ENCODE data around the gene TEKTIP1.

TEKTIP1 gene

GRCh38 chr19:3536429-3537100 is 2.4 kb upstream of the TEKTIP1 start:
- in situ Hi-C loops (cut with HindIII; ENCODE audit: low sequenced_read_pairs), result no loop called here

DNA sequence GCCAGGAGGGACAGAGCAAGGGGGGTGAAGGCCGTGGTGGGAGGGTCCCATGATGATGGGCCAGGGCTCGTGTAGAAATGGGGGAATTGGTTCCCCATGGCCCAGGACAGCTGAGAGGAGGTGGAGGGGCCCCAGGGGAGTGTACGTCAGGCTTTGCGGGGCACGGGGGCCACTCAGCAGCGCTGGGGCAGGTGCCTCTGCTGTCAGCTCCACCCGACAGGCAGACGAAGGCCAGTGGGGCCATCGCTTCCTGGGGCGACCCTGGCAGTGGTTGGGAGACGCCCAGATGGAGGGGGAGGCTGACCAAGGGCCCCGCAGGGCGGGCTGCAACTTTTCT is 1.9 kb upstream of the TEKTIP1 start:
- in situ Hi-C loops (cut with HindIII; ENCODE audit: low sequenced_read_pairs), result no loop called here

- in situ Hi-C loops (cut with HindIII; ENCODE audit: low sequenced_read_pairs), result no loop called here
These were observed 1.3 kb upstream of the TEKTIP1 start for GRCh38 chr19:3537438-3538240.

GRCh38 chr19:3538258-3538929 is 580 bp upstream of the TEKTIP1 start:
- in situ Hi-C loops (cut with HindIII; ENCODE audit: low sequenced_read_pairs), result no loop called here

DNA sequence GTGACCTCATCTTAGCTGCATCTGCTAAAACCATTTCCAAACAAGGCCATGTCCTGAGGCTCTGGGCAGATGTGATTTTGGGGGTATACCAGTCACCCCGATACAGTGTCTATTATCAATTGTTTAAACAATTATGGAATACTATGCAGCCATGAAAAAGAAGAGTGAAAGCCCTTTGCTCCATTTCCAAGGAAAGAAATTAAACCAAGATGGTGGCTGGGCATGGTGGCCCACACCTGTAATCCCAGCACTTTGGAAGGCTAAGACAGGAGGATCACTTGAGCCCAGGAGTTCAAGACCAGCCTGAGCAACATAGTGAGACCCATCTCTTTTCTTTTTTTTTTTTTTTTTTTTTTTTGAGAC is 763 bp downstream of the TEKTIP1 start:
- in situ Hi-C loops (cut with HindIII; ENCODE audit: low sequenced_read_pairs), result no loop called here

GRCh38 chr19:3543150-3544057 is 4.4 kb downstream of the TEKTIP1 start:
- in situ Hi-C loops (cut with HindIII; ENCODE audit: low sequenced_read_pairs), result no loop called here

- in situ Hi-C loops (cut with HindIII; ENCODE audit: low sequenced_read_pairs), result no loop called here
These were observed 5.0 kb downstream of the TEKTIP1 start for GRCh38 chr19:3544058-3544376.

DNA sequence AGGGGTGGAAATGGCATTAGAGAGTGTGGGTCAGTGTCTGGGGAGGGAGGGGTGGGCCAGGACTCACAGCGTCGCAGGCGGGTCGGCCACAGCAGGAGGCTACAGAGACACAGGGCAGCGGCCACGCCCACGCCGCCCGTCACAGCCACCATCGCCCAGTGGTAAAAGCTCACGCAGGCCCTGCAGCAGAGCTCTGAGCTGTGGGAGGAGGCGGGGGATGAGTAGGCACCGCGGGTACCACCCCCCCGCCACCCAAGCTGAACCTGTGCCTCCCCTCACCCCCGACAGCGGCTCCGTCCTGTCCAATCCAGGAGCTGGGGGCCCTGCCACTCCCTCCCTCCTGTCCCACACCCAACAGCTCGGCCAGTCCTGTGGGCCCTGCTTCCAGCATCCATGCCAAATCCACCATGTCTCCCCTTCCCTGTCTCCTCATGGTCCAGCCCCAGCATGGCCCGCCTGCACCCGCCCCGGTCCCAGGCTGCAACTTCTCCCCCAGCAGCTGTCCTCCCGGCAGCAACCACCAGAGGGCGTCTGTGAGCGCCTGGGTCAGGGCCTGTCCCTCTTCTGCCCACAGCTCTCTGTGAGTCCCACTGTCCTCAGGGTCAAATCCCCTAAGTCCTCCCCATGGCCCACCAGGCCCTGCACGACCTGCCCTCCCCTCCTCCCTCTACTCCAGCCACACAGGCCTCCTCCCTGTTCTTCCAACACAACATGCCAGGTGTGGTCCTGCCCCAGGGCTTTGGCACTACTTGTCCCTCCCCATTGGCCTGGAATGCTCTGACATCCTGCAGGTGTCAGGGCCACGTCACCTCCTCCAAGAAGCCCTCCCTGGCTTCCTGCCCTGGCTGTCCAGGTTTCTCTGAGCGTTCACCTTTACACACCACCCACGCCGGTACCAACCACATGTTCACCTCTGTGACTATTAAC is 6.0 kb downstream of the TEKTIP1 start:
- in situ Hi-C loops (cut with HindIII; ENCODE audit: low sequenced_read_pairs), result no loop called here

GRCh38 chr19:3545669-3546034 is 6.7 kb downstream of the TEKTIP1 start:
- in situ Hi-C loops (cut with HindIII; ENCODE audit: low sequenced_read_pairs), result no loop called here

DNA sequence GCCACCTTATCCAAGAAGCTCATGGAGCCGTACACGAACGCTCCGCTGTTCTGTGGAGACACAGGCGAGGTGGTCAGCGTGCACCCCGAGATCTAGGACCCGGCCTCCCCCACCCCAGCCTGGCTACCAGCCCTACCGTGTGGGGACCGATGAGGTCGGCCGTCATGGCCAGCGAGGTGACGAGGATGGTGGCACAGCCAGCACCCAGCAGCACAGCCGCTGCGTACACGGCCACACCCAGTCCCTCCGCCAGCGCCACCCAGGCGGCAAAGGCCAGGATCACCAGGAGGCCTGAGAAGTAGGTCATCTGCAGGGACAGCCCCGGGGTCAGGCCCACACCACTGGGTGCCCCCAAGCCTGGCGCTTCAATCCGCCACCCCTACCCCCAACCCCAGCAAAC is 7.1 kb downstream of the TEKTIP1 start:
- in situ Hi-C loops (cut with HindIII; ENCODE audit: low sequenced_read_pairs), result no loop called here

DNA sequence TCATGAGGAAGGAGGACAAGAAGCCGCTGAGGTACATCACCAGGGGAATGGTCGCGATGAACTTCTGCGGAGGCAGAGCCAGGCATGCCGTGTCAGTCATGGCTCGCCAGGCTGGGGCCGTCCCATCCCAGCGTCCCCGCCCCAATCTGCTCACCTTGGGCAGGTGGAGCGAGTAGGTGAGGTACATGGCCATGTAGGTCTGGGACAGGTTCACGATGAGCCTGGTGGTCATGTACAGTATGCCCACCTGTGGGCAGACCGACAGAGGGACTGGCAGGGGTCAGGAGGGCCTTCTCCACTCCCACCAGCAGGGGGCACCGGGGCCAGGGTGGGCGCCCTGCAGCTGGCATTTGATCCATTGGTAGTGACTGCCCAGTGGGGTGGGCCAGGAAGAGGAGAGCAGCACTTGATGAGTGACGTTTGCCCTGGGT is 8.3 kb downstream of the TEKTIP1 start:
- in situ Hi-C loops (cut with HindIII; ENCODE audit: low sequenced_read_pairs), result no loop called here

- in situ Hi-C loops (cut with HindIII; ENCODE audit: low sequenced_read_pairs), result no loop called here
These were observed 8.9 kb downstream of the TEKTIP1 start for GRCh38 chr19:3547767-3548282.

- in situ Hi-C loops (cut with HindIII; ENCODE audit: low sequenced_read_pairs), result no loop called here
These were observed 9.6 kb downstream of the TEKTIP1 start for GRCh38 chr19:3548606-3549005.

GRCh38 chr19:3549816-3550215 is 10.8 kb downstream of the TEKTIP1 start:
- in situ Hi-C loops (cut with HindIII; ENCODE audit: low sequenced_read_pairs), result no loop called here

GRCh38 chr19:3550947-3551791 is 12.2 kb downstream of the TEKTIP1 start:
- in situ Hi-C loops (cut with HindIII; ENCODE audit: low sequenced_read_pairs), result no loop called here

GRCh38 chr19:3551792-3552095 is 12.8 kb downstream of the TEKTIP1 start:
- in situ Hi-C loops (cut with HindIII; ENCODE audit: low sequenced_read_pairs), result no loop called here

DNA sequence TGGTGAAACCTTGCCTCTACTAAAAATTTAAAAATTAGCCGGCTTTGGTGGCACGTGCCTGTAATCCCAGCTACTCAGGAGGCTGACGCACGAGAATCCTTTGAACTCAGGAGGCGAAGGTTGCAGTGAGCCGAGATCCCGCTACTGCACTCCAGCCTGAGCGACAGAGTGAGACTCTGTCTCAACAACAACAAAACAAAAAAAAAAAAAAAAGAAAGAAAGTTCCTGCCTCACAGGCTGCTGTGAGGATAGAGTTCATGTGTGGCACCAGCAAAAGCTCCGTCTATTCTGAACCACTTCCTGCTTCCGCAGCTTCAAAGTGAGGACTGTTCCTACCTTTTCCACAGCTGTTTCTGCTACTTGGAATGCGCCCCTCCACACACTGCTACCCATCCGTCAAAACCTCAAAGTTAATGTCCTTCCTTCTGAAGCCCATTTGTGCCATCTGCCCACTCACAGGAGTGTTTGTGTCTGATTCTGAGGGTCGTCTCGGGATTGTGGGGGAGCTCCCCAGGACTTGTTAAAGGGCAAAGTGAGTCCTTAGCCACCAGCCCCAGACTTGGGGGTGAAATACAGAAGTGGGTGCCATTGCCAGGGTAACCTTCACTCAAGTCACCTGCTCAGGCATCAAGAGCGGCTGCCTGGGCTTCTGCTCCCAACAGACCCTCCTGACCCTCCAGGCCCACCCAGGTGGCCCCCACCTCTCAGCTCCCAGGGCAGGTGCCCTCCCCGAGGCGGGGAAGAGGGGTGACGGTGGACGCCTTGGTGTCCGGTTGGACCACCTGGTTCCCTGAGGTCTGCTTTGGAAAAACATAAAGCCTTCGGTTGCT is 15.5 kb downstream of the TEKTIP1 start:
- in situ Hi-C loops (cut with HindIII; ENCODE audit: low sequenced_read_pairs), result no loop called here

GRCh38 chr19:3555653-3556422 is 16.9 kb downstream of the TEKTIP1 start:
- in situ Hi-C loops (cut with HindIII; ENCODE audit: low sequenced_read_pairs), result no loop called here

All from DLD1 (cell line).